Effector memory CD8-positive, alpha-beta T cell (primary cell): ENCODE results near the gene CRYZL1.
"Not testable (repeated sequence)": the region's sequence is repeated elsewhere in the genome, so short reads cannot be mapped to it uniquely, and the experiment has no call there.

Source experiments
- ATAC-seq: fragments of 150-1000 bp; cut with Tn5 transposase; replicated peaks from 2 replicates; pipeline ENCODE4 v1.10.0; 2021; ENCODE audit warnings: mild to moderate bottlenecking, moderate library complexity
- DNase-seq, 3 experiments: peaks; one replicate each; pipeline ENCODE4 v3.0.0; 2021
- H3K27ac Mint-ChIP-seq, 2 donors: one replicate each; pipeline ENCODE4 v1.8.0; 2022; ENCODE audit warnings: mild to moderate bottlenecking in 2 of 2, mixed read lengths in 2 of 2, moderate library complexity in 2 of 2
- H3K27me3 Mint-ChIP-seq, 2 donors: one replicate each; pipeline ENCODE4 v1.8.0; 2022; ENCODE audit warnings: mixed read lengths in 2 of 2
- H3K36me3 Mint-ChIP-seq: one replicate; pipeline ENCODE4 v1.8.0; 2022; ENCODE audit warnings: mild to moderate bottlenecking, moderate library complexity, mixed read lengths; ENCODE audit not compliant: insufficient read depth
- H3K4me1 Mint-ChIP-seq, 2 donors: one replicate each; pipeline ENCODE4 v1.8.0; 2022; ENCODE audit warnings: low read depth in 2 of 2, mixed read lengths in 2 of 2
- H3K4me3 Mint-ChIP-seq, 2 donors: one replicate each; pipeline ENCODE4 v1.8.0; 2022; ENCODE audit warnings: mild to moderate bottlenecking in 2 of 2, mixed read lengths in 2 of 2, moderate library complexity in 2 of 2
- H3K9me3 Mint-ChIP-seq, 2 donors: one replicate each; pipeline ENCODE4 v1.8.0; 2022; ENCODE audit warnings: mixed read lengths in 2 of 2

Gene CRYZL1

DNA sequence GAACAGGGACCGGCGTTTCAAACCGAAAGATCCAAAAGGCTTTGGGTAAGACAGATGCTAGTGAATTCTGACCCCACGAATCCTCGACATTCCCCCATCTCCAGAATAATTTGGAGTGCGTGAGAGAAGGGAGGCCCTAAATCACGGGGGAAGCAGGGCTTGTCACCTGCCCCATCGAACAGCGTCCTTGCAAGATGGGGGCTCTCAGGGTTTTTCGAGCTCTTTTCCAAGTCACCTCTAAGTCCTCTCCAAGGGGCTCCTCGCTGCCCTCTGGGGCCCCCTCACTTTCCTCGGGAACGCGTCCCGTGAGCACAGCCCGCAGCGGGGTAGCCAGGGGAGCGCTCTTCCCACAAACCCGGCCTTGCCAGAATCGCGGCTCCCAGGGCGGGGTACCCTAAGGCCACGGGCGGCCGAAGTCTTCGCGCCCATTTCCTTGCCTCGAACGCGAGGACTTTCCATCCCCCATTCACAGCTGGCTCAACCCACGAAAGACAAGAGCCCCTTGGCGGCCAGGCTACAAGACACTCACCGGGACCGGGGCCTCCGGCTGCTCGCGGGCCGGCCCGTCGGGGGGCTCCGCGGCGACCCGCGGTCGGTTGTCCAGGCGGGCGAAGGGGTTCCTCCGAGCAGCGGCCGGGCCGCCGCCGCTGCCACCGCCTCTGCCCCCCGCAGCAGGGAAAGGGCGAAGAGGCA lies 53.6 kb downstream of the CRYZL1 start:
- Mint-ChIP-seq H3K4me1 (peaks cover 11 to 12% of the 10 kb centered on the region in 2 donors), H3K4me3 (peak overlapping the region; percentile 91 to 93), H3K27ac (peak overlapping the region; percentile 78 to 80), H3K36me3 (peaks cover 5% of the 10 kb centered on the region), H3K27me3 (no peaks in the 10 kb centered on the region), H3K9me3 (no peaks in the 10 kb centered on the region)
- peak in 1 of 3 experiments; percentile 1 for DNase-seq
- ATAC-seq: no peak

DNA sequence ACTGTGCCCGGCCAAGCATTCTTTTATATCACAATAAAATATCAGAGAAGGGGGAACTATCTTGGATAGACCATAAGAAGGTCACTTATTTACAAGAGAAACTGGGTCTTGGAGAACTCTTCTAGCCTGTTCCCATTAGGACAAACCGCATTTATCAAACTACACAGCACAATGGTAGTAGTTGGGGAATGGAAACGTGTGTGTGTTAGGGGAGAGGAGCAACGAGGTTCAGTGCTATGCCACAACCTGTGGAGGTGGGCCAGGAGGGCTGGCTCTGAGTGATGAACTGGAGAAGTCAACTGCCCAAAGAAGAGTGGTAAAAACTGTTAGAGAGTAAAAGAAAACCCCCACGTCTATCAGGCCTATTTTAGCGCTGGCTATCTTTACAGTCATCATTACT lies 54.6 kb downstream of the CRYZL1 start:
- Mint-ChIP-seq H3K4me3 (peak overlapping the region; percentile 59 to 93), H3K27ac (peak overlapping the region in 1 of 2 donors; percentile 39), H3K4me1 (peaks cover 11 to 12% of the 10 kb centered on the region in 2 donors), H3K9me3 (no peaks in the 10 kb centered on the region), H3K27me3 (no peaks in the 10 kb centered on the region), H3K36me3 (peaks cover 5% of the 10 kb centered on the region)
- ATAC-seq: no peak
- no peak for DNase-seq

DNA sequence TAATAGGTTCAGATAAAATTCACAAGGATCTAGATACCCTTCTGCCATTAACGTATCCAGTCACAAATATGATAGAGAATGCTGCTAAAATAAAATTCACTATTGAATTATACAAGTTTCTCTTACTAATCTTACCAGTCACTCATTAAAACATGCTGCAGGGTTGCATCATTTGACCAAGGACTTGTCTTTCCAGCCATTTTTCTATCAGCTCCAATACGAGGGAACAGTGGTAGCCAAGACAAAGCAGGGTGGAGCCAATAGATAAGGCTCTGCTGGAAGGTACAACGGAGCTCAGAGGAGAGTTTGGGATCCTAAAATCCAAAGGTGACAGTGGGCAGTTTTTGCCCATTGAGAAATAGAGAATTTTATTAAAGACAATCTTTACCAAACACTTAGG lies 57.1 kb downstream of the CRYZL1 start:
- H3K36me3 Mint-ChIP-seq: peaks cover 9% of the 10 kb centered on the region
- DNase-seq (no peak), ATAC-seq (no peak)
- H3K4me3 Mint-ChIP-seq: no peak overlapping the region
- no peaks in the 10 kb centered on the region for H3K9me3 Mint-ChIP-seq
- H3K27me3 Mint-ChIP-seq: no peaks in the 10 kb centered on the region
- no peak overlapping the region for H3K27ac Mint-ChIP-seq
- peaks cover 11 to 12% of the 10 kb centered on the region in 2 donors for H3K4me1 Mint-ChIP-seq

DNA sequence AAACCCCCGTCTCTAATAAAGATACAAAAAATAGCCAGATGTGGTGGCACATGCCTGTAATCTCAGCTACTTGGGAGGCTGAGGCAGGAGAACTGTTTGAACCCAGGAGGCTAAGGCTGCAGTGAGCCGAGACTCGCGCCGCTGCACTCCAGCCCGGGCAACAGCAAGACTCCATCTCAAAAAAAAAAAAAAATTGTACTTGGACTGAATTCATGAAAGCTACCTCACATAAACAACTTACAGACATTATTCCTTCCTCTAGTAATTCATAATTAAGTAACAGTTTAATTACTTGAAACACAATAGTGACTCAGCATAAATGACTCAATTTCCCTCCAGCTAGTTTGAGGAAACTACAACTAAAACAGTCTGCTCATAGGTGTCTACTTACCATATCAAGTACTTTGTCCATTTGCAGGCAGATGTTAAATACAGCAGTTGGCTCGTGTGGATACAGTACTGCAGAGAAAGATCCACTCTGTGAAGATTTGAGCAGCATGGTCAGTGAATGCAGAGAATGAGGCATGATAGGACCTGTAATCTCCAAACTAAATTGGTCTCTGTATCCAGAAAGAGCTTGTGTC lies 62.5 kb downstream of the CRYZL1 start:
- DNase-seq: no peak
- no peak for ATAC-seq

DNA sequence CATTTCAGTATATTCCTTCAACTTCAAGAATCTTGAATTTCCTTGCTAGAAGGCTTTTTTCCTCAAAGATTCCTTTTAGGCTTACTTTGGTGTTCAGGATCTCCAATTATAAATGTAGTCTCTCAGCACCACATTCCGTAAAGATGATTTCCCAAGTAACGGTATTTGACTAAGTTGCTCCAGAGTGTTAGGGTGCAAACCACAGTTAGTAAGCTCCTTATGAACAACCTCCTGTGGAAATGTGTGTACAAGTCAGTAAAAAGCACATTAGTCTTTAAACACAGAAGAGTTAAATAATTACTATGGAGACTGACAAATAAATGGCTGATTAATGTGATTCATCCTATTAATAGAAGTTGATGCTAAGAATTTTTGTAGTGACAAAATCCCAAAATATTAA lies 63.3 kb downstream of the CRYZL1 start:
- Mint-ChIP-seq H3K4me1 (no peaks in the 10 kb centered on the region), H3K27me3 (no peaks in the 10 kb centered on the region), H3K4me3 (no peak overlapping the region), H3K36me3 (peaks cover 39% of the 10 kb centered on the region), H3K9me3 (no peaks in the 10 kb centered on the region), H3K27ac (no peak overlapping the region)
- DNase-seq (no peak), ATAC-seq (no peak)

More for the DNA sequence above, 62.5 kb downstream of the CRYZL1 start:
- Mint-ChIP-seq H3K27me3 (no peaks in the 10 kb centered on the region), H3K4me1 (no peaks in the 10 kb centered on the region), H3K9me3 (no peaks in the 10 kb centered on the region), H3K27ac (no peak overlapping the region), H3K36me3 (peaks cover 32% of the 10 kb centered on the region), H3K4me3 (no peak overlapping the region)

DNA sequence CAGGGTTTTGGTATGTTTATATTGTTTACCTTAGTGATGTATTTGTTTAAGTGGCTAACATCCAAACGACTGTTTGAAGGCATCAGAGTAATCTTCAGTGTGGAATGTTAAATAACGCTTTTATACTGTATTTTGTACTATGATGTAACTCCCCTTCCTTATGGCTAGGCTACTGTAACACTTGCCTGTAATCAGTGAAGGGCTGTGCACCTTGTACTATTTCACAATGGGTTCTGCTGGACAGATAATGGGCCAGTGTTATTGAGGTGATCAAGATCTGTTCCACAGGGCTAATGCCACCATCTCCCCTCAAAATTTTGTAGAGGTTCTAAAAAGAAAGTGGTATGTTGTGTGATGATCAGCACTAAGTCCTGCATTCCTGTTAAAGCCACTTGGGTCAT lies 64.8 kb downstream of the CRYZL1 start:
- DNase-seq, H3K27me3 Mint-ChIP-seq, H3K4me3 Mint-ChIP-seq, H3K4me1 Mint-ChIP-seq, H3K9me3 Mint-ChIP-seq, ATAC-seq: not testable (repeated sequence)
- peaks cover 51% of the 10 kb centered on the region for H3K36me3 Mint-ChIP-seq
- H3K27ac Mint-ChIP-seq: peak overlapping the region in 1 of 2 donors; percentile 64

DNA sequence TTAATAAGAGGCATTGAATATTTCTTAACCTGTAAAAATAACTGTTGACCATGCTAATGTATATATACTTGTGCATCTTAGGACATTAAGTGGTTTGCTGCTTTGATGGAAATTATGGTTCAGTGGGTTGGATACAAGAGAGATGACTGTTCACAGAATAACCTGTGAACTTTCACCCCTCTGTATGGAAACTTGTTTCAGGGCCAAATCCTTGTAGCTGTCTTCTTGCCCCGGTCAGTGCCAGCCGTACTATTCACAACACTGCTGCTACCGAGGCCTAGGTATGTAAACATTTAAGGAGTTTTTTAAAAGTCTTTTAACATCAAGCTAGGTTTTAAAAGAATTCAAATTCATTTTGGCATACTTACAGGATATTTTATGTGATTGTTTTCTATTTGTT lies 69.2 kb downstream of the CRYZL1 start:
- ATAC-seq: no peak
- DNase-seq: no peak
- H3K36me3 Mint-ChIP-seq: peaks cover 79% of the 10 kb centered on the region
- H3K4me1 Mint-ChIP-seq: peaks cover 9 to 14% of the 10 kb centered on the region in 2 donors
- H3K27ac Mint-ChIP-seq: peak overlapping the region; percentile 55 to 85
- H3K27me3 Mint-ChIP-seq: no peaks in the 10 kb centered on the region
- H3K9me3 Mint-ChIP-seq: no peaks in the 10 kb centered on the region
- H3K4me3 Mint-ChIP-seq: no peak overlapping the region

DNA sequence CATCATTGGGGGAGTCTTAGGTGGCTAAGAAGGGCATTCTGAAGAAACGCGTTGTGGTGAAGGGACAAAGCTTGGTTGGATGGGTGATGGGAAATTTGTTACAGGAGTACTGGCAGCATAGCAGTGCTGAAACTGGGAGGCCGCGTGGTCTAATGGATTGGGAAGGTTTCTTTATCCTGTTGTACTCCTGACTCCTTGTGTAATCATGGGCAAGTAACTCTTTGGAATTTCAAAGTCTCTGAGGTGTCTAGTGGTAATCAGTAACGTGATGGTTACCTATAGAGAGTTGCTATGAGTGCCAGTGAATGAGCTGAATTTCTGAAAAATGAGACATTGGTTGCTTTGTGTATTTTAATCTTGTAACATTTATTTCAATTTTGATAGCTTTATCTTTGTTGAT lies 71.5 kb downstream of the CRYZL1 start:
- DNase-seq (no peak), ATAC-seq (no peak)
- peaks cover 65% of the 10 kb centered on the region for H3K36me3 Mint-ChIP-seq
- H3K27ac Mint-ChIP-seq: peak overlapping the region; percentile 54 to 69
- H3K4me3 Mint-ChIP-seq: no peak overlapping the region
- H3K4me1 Mint-ChIP-seq: peaks cover 9 to 14% of the 10 kb centered on the region in 2 donors
- H3K9me3 Mint-ChIP-seq: no peaks in the 10 kb centered on the region
- no peaks in the 10 kb centered on the region for H3K27me3 Mint-ChIP-seq

DNA sequence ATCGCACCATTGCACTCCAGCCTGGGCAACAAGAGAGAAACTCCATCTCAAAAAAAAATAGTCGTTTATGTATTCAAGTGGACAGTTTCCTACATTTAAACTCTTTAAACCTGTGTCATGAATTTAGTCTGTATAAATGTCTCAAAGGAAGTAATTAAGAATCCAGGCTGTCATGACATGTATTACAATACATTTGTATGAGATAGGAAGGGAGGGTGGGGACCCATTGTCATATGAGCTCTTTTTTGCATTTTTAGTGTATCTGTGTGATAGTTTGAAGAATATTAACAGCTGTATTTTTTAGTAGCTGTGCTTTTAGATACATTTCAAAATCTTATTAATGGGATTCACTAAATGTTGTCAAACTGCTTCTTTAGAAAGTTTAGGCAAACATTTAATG lies 73.1 kb downstream of the CRYZL1 start:
- H3K4me3 Mint-ChIP-seq: no peak overlapping the region
- no peak for ATAC-seq
- H3K27ac Mint-ChIP-seq: peak overlapping the region in 1 of 2 donors; percentile 66
- H3K27me3 Mint-ChIP-seq: no peaks in the 10 kb centered on the region
- H3K4me1 Mint-ChIP-seq: peaks cover 9 to 17% of the 10 kb centered on the region in 2 donors
- no peak for DNase-seq
- H3K9me3 Mint-ChIP-seq: no peaks in the 10 kb centered on the region
- peaks cover 62% of the 10 kb centered on the region for H3K36me3 Mint-ChIP-seq

DNA sequence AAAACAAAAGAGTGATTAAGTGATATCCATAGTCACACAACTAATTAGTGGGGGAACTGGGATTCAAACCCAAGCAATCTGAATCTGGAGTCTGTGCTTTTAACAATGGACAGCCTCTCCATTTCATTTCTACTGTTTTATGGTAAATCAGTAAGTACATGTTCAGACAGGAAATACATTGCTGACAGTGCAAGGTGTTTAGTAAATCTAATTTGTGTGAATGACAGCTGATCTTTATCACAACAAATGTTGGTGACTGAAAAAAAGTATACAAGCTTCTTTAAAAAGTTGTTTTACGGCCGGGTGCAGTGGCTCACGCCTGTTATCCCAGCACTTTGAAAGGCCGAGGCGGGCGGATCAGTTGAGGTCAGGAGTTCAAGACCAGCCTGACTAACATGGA lies 73.6 kb downstream of the CRYZL1 start:
- no peak overlapping the region for H3K4me3 Mint-ChIP-seq
- peaks cover 9 to 23% of the 10 kb centered on the region in 2 donors for H3K4me1 Mint-ChIP-seq
- H3K27me3 Mint-ChIP-seq: no peaks in the 10 kb centered on the region
- ATAC-seq: no peak
- no peak for DNase-seq
- peak overlapping the region; percentile 60 to 66 for H3K27ac Mint-ChIP-seq
- no peaks in the 10 kb centered on the region for H3K9me3 Mint-ChIP-seq
- H3K36me3 Mint-ChIP-seq: peaks cover 64% of the 10 kb centered on the region

DNA sequence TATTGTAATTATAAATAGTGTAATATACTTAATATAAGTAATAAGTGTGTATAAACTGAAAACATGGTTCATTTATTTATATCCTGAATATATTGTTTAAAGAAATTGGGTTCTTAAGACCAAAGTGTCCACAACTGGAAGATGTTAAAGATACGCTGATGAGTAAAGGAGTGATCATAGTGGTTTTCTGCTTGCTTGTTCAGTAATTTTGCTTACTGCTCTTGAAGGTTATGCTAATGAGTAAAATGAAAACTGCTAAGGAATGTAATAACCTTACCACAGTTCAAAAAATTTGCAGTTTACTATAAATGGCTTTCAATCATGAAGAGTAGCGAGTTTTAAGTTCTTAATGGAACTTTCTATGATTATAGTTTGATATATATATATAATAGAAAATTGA lies 75.0 kb downstream of the CRYZL1 start:
- no peak for ATAC-seq
- DNase-seq: no peak
- Mint-ChIP-seq H3K36me3 (peaks cover 64% of the 10 kb centered on the region), H3K27me3 (no peaks in the 10 kb centered on the region), H3K4me1 (peaks cover 9 to 28% of the 10 kb centered on the region in 2 donors), H3K9me3 (no peaks in the 10 kb centered on the region), H3K4me3 (no peak overlapping the region), H3K27ac (no peak overlapping the region)

DNA sequence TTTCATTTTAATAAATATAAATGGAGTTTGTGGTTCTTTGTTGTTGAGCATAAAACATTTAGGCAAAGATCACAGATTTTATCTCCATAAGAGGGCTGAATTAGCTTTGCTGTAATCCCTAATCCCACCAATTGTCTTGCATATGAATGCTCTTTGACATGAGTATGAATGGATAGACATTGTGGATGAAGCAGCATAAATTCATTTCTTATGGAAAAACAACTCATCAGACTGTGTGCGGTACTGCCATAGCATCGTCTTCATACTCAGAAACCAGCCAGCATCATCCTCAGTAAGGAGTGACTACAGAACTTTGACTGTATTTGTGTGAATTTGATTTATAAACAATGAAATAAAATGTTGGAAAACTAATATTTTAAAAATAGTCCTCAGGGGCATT lies 79.2 kb downstream of the CRYZL1 start:
- H3K4me3 Mint-ChIP-seq: no peak overlapping the region
- H3K36me3 Mint-ChIP-seq: peaks cover 72% of the 10 kb centered on the region
- no peak for ATAC-seq
- no peaks in the 10 kb centered on the region for H3K27me3 Mint-ChIP-seq
- H3K4me1 Mint-ChIP-seq: peaks cover 11 to 46% of the 10 kb centered on the region in 2 donors
- H3K27ac Mint-ChIP-seq: no peak overlapping the region
- DNase-seq: no peak
- no peaks in the 10 kb centered on the region for H3K9me3 Mint-ChIP-seq

DNA sequence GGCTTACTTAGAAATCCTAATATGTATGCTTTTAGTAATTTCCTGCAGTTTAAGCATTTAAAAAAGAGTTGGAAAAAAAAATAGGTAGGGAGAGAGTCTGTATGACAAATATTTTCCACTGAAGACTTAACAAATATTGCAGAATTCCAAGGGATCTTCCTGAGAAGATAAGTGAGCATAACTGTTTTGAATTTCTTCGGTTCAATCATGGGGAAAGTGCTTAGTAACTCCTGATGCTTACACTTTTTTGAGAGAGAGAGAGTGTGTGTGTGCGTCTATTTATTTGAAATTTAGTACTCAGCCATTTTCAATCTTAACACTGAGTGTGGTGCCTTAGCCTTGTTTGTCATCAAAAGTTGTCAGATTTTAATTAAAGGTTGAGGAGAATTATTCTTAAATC lies 80.2 kb downstream of the CRYZL1 start:
- Mint-ChIP-seq H3K27me3 (no peaks in the 10 kb centered on the region), H3K27ac (peak overlapping the region; percentile 8 to 19), H3K4me1 (peaks cover 16 to 55% of the 10 kb centered on the region in 2 donors), H3K36me3 (peaks cover 81% of the 10 kb centered on the region), H3K4me3 (peak overlapping the region in 1 of 2 donors; percentile 12), H3K9me3 (no peaks in the 10 kb centered on the region)
- DNase-seq: no peak
- ATAC-seq: no peak

DNA sequence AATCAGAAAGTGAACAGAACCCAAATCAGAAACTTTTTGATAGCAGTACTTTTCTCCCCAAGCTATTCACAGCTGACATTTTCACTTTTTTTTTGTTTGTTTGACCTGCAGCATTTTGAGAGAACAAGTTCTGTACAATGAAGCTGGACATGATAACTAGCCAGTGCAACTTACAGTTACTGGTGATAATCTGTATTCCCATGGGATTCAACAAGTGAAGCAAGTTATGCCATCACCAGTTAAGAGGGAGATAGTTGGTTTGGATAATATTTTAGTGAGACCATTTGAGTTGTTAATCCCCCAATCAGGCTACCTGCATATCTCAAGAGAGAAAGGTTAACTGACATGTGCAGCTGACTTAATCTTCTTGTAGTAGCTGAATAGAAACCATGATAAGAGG lies 80.6 kb downstream of the CRYZL1 start:
- peak overlapping the region in 1 of 2 donors; percentile 12 for H3K4me3 Mint-ChIP-seq
- ATAC-seq: no peak
- no peak for DNase-seq
- peaks cover 83% of the 10 kb centered on the region for H3K36me3 Mint-ChIP-seq
- peak overlapping the region; percentile 8 to 19 for H3K27ac Mint-ChIP-seq
- H3K9me3 Mint-ChIP-seq: no peaks in the 10 kb centered on the region
- peaks cover 20 to 59% of the 10 kb centered on the region in 2 donors for H3K4me1 Mint-ChIP-seq
- no peaks in the 10 kb centered on the region for H3K27me3 Mint-ChIP-seq
